Astrocyte (in vitro differentiated cells and primary cell): ENCODE results near the gene CENPE. TPM values are rescaled to one million over a fixed set of nuclear protein-coding genes. Genes with fewer than 3 reads are reported as not detected.
A peak's percentile ranks its signal among the peaks of the same experiment; 100 is the strongest.

Source experiments
- DNase-seq: peaks from one replicate; pipeline ENCODE4 v3.0.0-alpha.2; 2010; ENCODE audit warnings: low read depth
- FAIRE-seq: peaks from 2 replicates; lab custom pipeline; 2011; peaks lifted over from hg19 to GRCh38; lab: Jason Lieb, UNC
- H2AFZ ChIP-seq: 2 replicates; pipeline ENCODE4 v1.6.0; 2012; ENCODE audit warnings: low read depth, low read length, inconsistent platforms
- H3K27ac ChIP-seq: 2 replicates; pipeline ENCODE4 v1.5.1; 2011; ENCODE audit warnings: low read depth, low read length, inconsistent platforms
- H3K27me3 ChIP-seq: 2 replicates; pipeline ENCODE4 v1.6.0; 2011; ENCODE audit warnings: low read length, inconsistent platforms; ENCODE audit not compliant: insufficient read depth
- H3K36me3 ChIP-seq: 2 replicates; pipeline ENCODE4 v1.5.1; 2011; ENCODE audit warnings: low read length, inconsistent platforms; ENCODE audit not compliant: insufficient read depth
- H3K4me1 ChIP-seq: 2 replicates; pipeline ENCODE4 v1.5.1; 2011; ENCODE audit warnings: low read length, inconsistent platforms; ENCODE audit not compliant: insufficient read depth
- H3K4me2 ChIP-seq: 2 replicates; pipeline ENCODE4 v1.6.0; 2012; ENCODE audit warnings: low read length, inconsistent platforms
- H3K4me3 ChIP-seq: 2 replicates; pipeline ENCODE4 v1.5.1; 2011; ENCODE audit warnings: low read depth, mild to moderate bottlenecking, low read length, inconsistent platforms; ENCODE audit not compliant: insufficient read depth
- H3K79me2 ChIP-seq: 2 replicates; pipeline ENCODE4 v1.6.0; 2012; ENCODE audit warnings: mild to moderate bottlenecking, low read length, inconsistent platforms; ENCODE audit not compliant: insufficient read depth
- H3K9ac ChIP-seq: 2 replicates; pipeline ENCODE4 v1.6.0; 2012; ENCODE audit warnings: mild to moderate bottlenecking, low read length, inconsistent platforms
- H3K9me3 ChIP-seq: 2 replicates; pipeline ENCODE4 v1.5.1; 2012; ENCODE audit warnings: low read depth, mild to moderate bottlenecking, low read length, inconsistent platforms; ENCODE audit not compliant: insufficient read depth
- H4K20me1 ChIP-seq: 2 replicates; pipeline ENCODE4 v1.6.0; 2012; ENCODE audit warnings: low read length, inconsistent platforms; ENCODE audit not compliant: insufficient read depth
- H3K27ac Mint-ChIP-seq: one replicate; pipeline ENCODE4 v1.8.0; 2021; ENCODE audit warnings: mild to moderate bottlenecking, mixed read lengths; ENCODE audit not compliant: unreplicated experiment
- H3K27me3 Mint-ChIP-seq: one replicate; pipeline ENCODE4 v1.8.0; 2021; ENCODE audit warnings: low read depth, mixed read lengths; ENCODE audit not compliant: unreplicated experiment
- H3K36me3 Mint-ChIP-seq: one replicate; pipeline ENCODE4 v1.8.0; 2021; ENCODE audit warnings: low read depth, mixed read lengths; ENCODE audit not compliant: unreplicated experiment
- H3K4me1 Mint-ChIP-seq: one replicate; pipeline ENCODE4 v1.8.0; 2021; ENCODE audit warnings: low read depth, mixed read lengths; ENCODE audit not compliant: unreplicated experiment
- H3K4me3 Mint-ChIP-seq: one replicate; pipeline ENCODE4 v1.8.0; 2021; ENCODE audit warnings: mild to moderate bottlenecking, moderate library complexity, mixed read lengths; ENCODE audit not compliant: unreplicated experiment
- H3K9me3 Mint-ChIP-seq: one replicate; pipeline ENCODE4 v1.8.0; 2021; ENCODE audit warnings: mild to moderate bottlenecking, mixed read lengths; ENCODE audit not compliant: unreplicated experiment
- CTCF ChIP-seq: IDR thresholded peaks from 2 replicates; pipeline ENCODE4 v1.5.1; 2011; ENCODE audit warnings: low read depth, mild to moderate bottlenecking, inconsistent platforms, low read length, moderate library complexity; ENCODE audit not compliant: insufficient read depth
- EZH2 ChIP-seq: IDR thresholded peaks from 2 replicates; pipeline ENCODE4 v1.6.1; 2012; ENCODE audit warnings: mild to moderate bottlenecking, low read length, inconsistent platforms; ENCODE audit not compliant: insufficient read depth
- total RNA-seq: library from RNA; stranded (reverse); gene quantifications from 2 replicates; pipeline ENCODE4 v1.2.1, GENCODE V29; 2021

Gene CENPE
- total RNA-seq, 1 donor from 2014 or later = 5.6 TPM

GRCh38 chr4:103105558-103106356 lies 92.4 kb downstream of the CENPE start:
- no peak overlapping the region for H3K4me3 ChIP-seq
- peaks cover 3% of the 10 kb centered on the region for H3K4me1 Mint-ChIP-seq
- H2AFZ ChIP-seq = peak overlapping the region; percentile 20
- H3K27me3 ChIP-seq = no peaks in the 10 kb centered on the region
- TF ChIP-seq CTCF (no peak), EZH2 (no peak)
- H3K9me3 ChIP-seq = no peaks in the 10 kb centered on the region
- FAIRE-seq = no peak
- H3K4me1 ChIP-seq = no peaks in the 10 kb centered on the region
- no peak overlapping the region for H3K27ac ChIP-seq
- H3K4me2 ChIP-seq = peak overlapping the region; percentile 17
- no peaks in the 10 kb centered on the region for H3K27me3 Mint-ChIP-seq
- no peak overlapping the region for H3K9ac ChIP-seq
- H3K4me3 Mint-ChIP-seq = no peak overlapping the region
- no peaks in the 10 kb centered on the region for H3K9me3 Mint-ChIP-seq
- no peak overlapping the region for H3K27ac Mint-ChIP-seq
- DNase-seq = peak; percentile 20
- H3K36me3 Mint-ChIP-seq = no peaks in the 10 kb centered on the region
- no peaks in the 10 kb centered on the region for H4K20me1 ChIP-seq
- no peaks in the 10 kb centered on the region for H3K79me2 ChIP-seq
- peaks cover 8% of the 10 kb centered on the region for H3K36me3 ChIP-seq

- no peak overlapping the region for H3K27ac ChIP-seq
- H3K4me3 Mint-ChIP-seq = no peak overlapping the region
- H3K79me2 ChIP-seq = no peaks in the 10 kb centered on the region
- no peak overlapping the region for H3K9ac ChIP-seq
- H3K9me3 ChIP-seq = no peaks in the 10 kb centered on the region
- H3K36me3 Mint-ChIP-seq = no peaks in the 10 kb centered on the region
- no peaks in the 10 kb centered on the region for H3K27me3 ChIP-seq
- H3K27me3 Mint-ChIP-seq = no peaks in the 10 kb centered on the region
- H3K4me3 ChIP-seq = no peak overlapping the region
- FAIRE-seq (no peak), DNase-seq (no peak)
- H3K4me1 ChIP-seq = no peaks in the 10 kb centered on the region
- no peaks in the 10 kb centered on the region for H4K20me1 ChIP-seq
- H2AFZ ChIP-seq = no peak overlapping the region
- peaks cover 6% of the 10 kb centered on the region for H3K36me3 ChIP-seq
- no peaks in the 10 kb centered on the region for H3K9me3 Mint-ChIP-seq
- peaks cover 3% of the 10 kb centered on the region for H3K4me1 Mint-ChIP-seq
- H3K27ac Mint-ChIP-seq = no peak overlapping the region
- TF ChIP-seq CTCF (no peak), EZH2 (no peak)
- no peak overlapping the region for H3K4me2 ChIP-seq
Observed at GRCh38 chr4:103104886-103105285, 93.3 kb downstream of the CENPE start.

- H3K36me3 Mint-ChIP-seq = no peaks in the 10 kb centered on the region
- TF ChIP-seq CTCF = no peak
- TF ChIP-seq EZH2 = no peak
- H3K4me3 Mint-ChIP-seq = no peak overlapping the region
- H3K36me3 ChIP-seq = no peaks in the 10 kb centered on the region
- no peaks in the 10 kb centered on the region for H3K9me3 ChIP-seq
- no peak overlapping the region for H3K27ac Mint-ChIP-seq
- no peak for DNase-seq
- no peak overlapping the region for H3K4me2 ChIP-seq
- no peaks in the 10 kb centered on the region for H3K27me3 ChIP-seq
- peaks cover 9% of the 10 kb centered on the region for H3K4me1 ChIP-seq
- H3K27me3 Mint-ChIP-seq = no peaks in the 10 kb centered on the region
- no peak for FAIRE-seq
- H3K9me3 Mint-ChIP-seq = no peaks in the 10 kb centered on the region
- no peak overlapping the region for H2AFZ ChIP-seq
- no peaks in the 10 kb centered on the region for H4K20me1 ChIP-seq
- no peak overlapping the region for H3K27ac ChIP-seq
- no peak overlapping the region for H3K9ac ChIP-seq
- no peak overlapping the region for H3K4me3 ChIP-seq
- peaks cover 9% of the 10 kb centered on the region for H3K4me1 Mint-ChIP-seq
- peaks cover 13% of the 10 kb centered on the region for H3K79me2 ChIP-seq
Observed at GRCh38 chr4:103100691-103101090, 97.5 kb downstream of the CENPE start.
